ENCODE measurements around the gene CLSTN3. TPM values are rescaled to one million over a fixed set of nuclear protein-coding genes. Genes with fewer than 3 reads are reported as not detected.

Gene CLSTN3
- total and polyA plus RNA-seq, 2 of the 13 experiments (the other 11 are each of a cell fraction or from before 2014, with no cell fraction given) = 26.2 to 94.1 TPM

DNA sequence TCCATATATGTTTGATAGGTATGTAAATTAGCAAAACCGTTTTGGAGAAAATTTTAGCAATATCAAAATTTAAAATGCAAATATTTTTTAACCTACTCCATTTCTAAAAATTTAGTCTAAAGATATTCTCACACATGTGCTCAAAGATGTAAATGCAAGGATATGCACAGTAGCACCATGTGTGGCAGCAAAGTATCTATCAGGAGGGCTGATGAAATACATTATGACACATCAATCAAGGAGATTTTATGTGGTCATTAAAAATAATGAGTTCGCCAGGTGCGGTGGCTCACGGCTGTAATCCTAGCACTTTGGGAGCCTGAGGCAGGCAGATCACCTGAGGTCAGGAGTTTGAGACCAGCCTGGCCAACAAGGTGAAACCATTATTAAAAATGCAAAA, 29.9 kb upstream of the CLSTN3 start:
- Histone ChIP-seq H2AFZ (ENCODE audit: low read length) (no peak overlapping the region), H3K4me2 (ENCODE audit: low read depth, low read length) (no peak overlapping the region), H4K20me1 (ENCODE audit: insufficient read depth, low read length) (no peaks in the 10 kb centered on the region; the same call in 1 of the 2 replicates), H3K79me2 (ENCODE audit: insufficient read depth, low read length) (no peaks in the 10 kb centered on the region), H3K4me3 (replicated peaks in 1 of 3; ENCODE audit: insufficient read depth in 1 of 3, low read depth in 2 of 3, low read length in 3 of 3) (no peak overlapping the region), H3K36me3 (replicated peaks in 1 of 2; ENCODE audit: control insufficient read depth in 1 of 2, insufficient read depth in 2 of 2, low read length in 2 of 2) (peaks cover 6 to 13% of the 10 kb centered on the region in 2 experiments; a peak in 4 of 5 replicates), H3K27me3 (ENCODE audit: control insufficient read depth in 1 of 2, insufficient read depth in 2 of 2, low read length in 2 of 2) (no peaks in the 10 kb centered on the region), H3K4me1 (ENCODE audit: insufficient read depth, low read length) (peaks cover 15% of the 10 kb centered on the region), H3K9me3 (ENCODE audit: low read length) (no peaks in the 10 kb centered on the region), H3K9ac (ENCODE audit: insufficient read depth, low read depth, low read length) (no peak overlapping the region), H3K27ac (ENCODE audit: extremely low read length, insufficient read depth, low read length) (no peak overlapping the region)
- ChIA-PET POLR2A (interaction anchor here (1.6 kb wide), 1 partner anchor 156 kb away, joined by 5 read pairs; the partner anchor contains the start of genes C12orf57 and RNU7-1), CTCF (ENCODE audit: low intra/inter-chr PET ratio, low total read pairs) (no interaction called here)
- ATAC-seq (no peak), DNase-seq (ENCODE audit: low spot score) (no peak), FAIRE-seq (no peak)
- in situ Hi-C loops (cut with HindIII; ENCODE audit: extremely low pct_ligation_motif_present, low pct_unique_long_range_greater_than_20kb) = no loop called here
- no TSS peak for BruUV-seq (replicated peaks)
- TF ChIP-seq RFX5 (IDR thresholded peaks at IDR 0.05; ENCODE audit: low read depth, low read length) (no peak), ZNF773 (CRISPR knock-in tag; IDR thresholded peaks at IDR 0.05; ENCODE audit: borderline replicate concordance) (no peak)
- intact Hi-C loops (cut with micrococcal nuclease; ENCODE audit: unreplicated experiment) = no loop called here
- 94% methylated on average over 4 of the region's 4 CpGs for WGBS (ENCODE audit: low lambda C conversion rate)

DNA sequence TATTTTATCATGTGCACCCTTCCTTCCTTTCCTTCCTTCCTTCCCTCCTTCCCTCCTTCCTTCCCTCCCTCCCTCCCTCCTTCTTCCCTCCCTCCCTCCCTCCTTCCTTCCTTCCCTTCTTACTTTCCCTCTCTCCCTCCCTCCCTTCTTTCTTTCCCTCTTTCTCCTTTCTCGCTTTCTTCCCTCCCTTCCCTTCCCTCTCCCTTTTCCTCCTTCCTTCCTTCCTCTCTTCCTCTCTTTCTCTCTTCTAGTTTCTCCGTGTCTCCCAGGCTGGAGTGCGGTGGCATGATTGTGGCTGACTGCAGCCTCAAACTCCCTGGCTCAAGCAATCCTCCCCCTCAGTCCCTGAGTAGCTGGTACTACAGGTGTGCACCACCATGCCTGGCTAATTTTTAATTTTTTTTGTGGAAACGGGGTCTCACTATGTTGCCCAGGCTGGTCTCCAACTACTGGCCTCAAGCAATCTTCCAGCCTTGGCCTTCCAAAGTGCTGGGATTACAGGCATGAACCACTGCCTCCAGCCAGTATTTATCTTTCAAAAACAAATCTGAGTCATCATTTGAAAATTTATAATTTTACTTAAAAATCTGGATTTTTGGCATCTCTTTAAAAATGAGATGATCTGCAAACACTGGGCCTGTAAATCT, 29.0 kb upstream of the CLSTN3 start:
- intact Hi-C loops (cut with micrococcal nuclease; ENCODE audit: unreplicated experiment) = no loop called here
- no peak for DNase-seq (ENCODE audit: low spot score)
- no peak overlapping the region for H3K4me2 ChIP-seq (ENCODE audit: low read depth, low read length)
- H3K27me3 ChIP-seq (ENCODE audit: control insufficient read depth in 1 of 2, insufficient read depth in 2 of 2, low read length in 2 of 2) = no peaks in the 10 kb centered on the region
- no peak overlapping the region for H3K4me3 ChIP-seq (replicated peaks in 1 of 3; ENCODE audit: insufficient read depth in 1 of 3, low read depth in 2 of 3, low read length in 3 of 3)
- H3K4me1 ChIP-seq (ENCODE audit: insufficient read depth, low read length) = peaks cover 15% of the 10 kb centered on the region
- no peak overlapping the region for H3K9ac ChIP-seq (ENCODE audit: insufficient read depth, low read depth, low read length)
- TF ChIP-seq ZFY (CRISPR knock-in tag; IDR thresholded peaks at IDR 0.05) = no peak
- TF ChIP-seq, protein P1, sequence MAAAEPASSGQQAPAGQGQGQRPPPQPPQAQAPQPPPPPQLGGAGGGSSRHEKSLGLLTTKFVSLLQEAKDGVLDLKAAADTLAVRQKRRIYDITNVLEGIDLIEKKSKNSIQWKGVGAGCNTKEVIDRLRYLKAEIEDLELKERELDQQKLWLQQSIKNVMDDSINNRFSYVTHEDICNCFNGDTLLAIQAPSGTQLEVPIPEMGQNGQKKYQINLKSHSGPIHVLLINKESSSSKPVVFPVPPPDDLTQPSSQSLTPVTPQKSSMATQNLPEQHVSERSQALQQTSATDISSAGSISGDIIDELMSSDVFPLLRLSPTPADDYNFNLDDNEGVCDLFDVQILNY (CRISPR knock-in tag; conservative IDR thresholded peaks at IDR 0.05) = no peak
- TF ChIP-seq ZNF430 (CRISPR knock-in tag; IDR thresholded peaks at IDR 0.05) = no peak
- FAIRE-seq = no peak
- peaks cover 6 to 13% of the 10 kb centered on the region in 2 experiments; a peak in 4 of 5 replicates for H3K36me3 ChIP-seq (replicated peaks in 1 of 2; ENCODE audit: control insufficient read depth in 1 of 2, insufficient read depth in 2 of 2, low read length in 2 of 2)
- peaks cover 4% of the 10 kb centered on the region for H3K9me3 ChIP-seq (ENCODE audit: low read length)
- ATAC-seq = no peak
- ChIA-PET CTCF (ENCODE audit: low intra/inter-chr PET ratio, low total read pairs) (no interaction called here), POLR2A (no interaction called here)
- no TSS peak for BruUV-seq (replicated peaks)
- no peak overlapping the region for H3K27ac ChIP-seq (ENCODE audit: extremely low read length, insufficient read depth, low read length)
- peaks cover 3% of the 10 kb centered on the region for H3K79me2 ChIP-seq (ENCODE audit: insufficient read depth, low read length)
- no peaks in the 10 kb centered on the region for H4K20me1 ChIP-seq (ENCODE audit: insufficient read depth, low read length)
- WGBS (ENCODE audit: low lambda C conversion rate) = 97% methylated on average over 4 of the region's 4 CpGs
- in situ Hi-C loops (cut with HindIII; ENCODE audit: extremely low pct_ligation_motif_present, low pct_unique_long_range_greater_than_20kb) = no loop called here
- H2AFZ ChIP-seq (ENCODE audit: low read length) = no peak overlapping the region

All from HepG2 (cell line).